B cell (primary cell): ENCODE results near the gene SLC24A1. TPM values are rescaled to one million over a fixed set of nuclear protein-coding genes. Genes with fewer than 3 reads are reported as not detected.
"Not testable (repeated sequence)": the region's sequence is repeated elsewhere in the genome, so short reads cannot be mapped to it uniquely, and the experiment has no call there.

Experiments used
- ATAC-seq: fragments of 200-7000 bp; cut with Tn5 transposase; one replicate; pipeline ENCODE4 v1.10.0; 2021; ENCODE audit warnings: low read depth, mild to moderate bottlenecking, moderate number of reproducible peaks, moderate library complexity
- CTCF ChIA-PET: fragments of 350-600 bp; sonication (Branson Sonifier 250); formaldehyde crosslinking; loops from one replicate; lab custom pipeline; 2021; ENCODE audit warnings: antibody characterized with exemption, inconsistent platforms; lab: Charles Lee
- POLR2A ChIA-PET: fragments of 350-600 bp; sonication (Branson Sonifier 250); formaldehyde crosslinking; loops from one replicate; lab custom pipeline; 2021; ENCODE audit warnings: antibody characterized with exemption; lab: Charles Lee
- DNase-seq: peaks from one replicate; pipeline ENCODE4 v3.0.0; 2013
- H2AFZ ChIP-seq: 2 replicates; pipeline ENCODE4 v1.6.1; 2012; ENCODE audit warnings: mild to moderate bottlenecking, low read depth, low read length; ENCODE audit not compliant: insufficient read depth, poor library complexity, severe bottlenecking
- H3K27ac ChIP-seq, 2 donors: 1 replicate in 1 of 2; 2 replicates in 1 of 2; pipeline ENCODE4 v1.5.1; 2012 to 2013; ENCODE audit warnings: low read length in 2 of 2, mild to moderate bottlenecking in 2 of 2, moderate library complexity in 1 of 2
- H3K27me3 ChIP-seq, 4 experiments: fragments of 200-600 bp in 1 of 4; sonication (generic) in 1 of 4; replicated peaks in 1 of 4; 1 replicate in 2 of 4; 2 replicates in 2 of 4; pipeline versions ENCODE4 v1.6.1 to v1.7.0; 2013 to 2016; ENCODE audit warnings: low read length in 3 of 4, mild to moderate bottlenecking in 2 of 4, mixed read lengths in 1 of 4, moderate library complexity in 1 of 4; ENCODE audit not compliant: insufficient read depth in 4 of 4, control insufficient read depth in 3 of 4; ENCODE audit errors: control extremely low read depth in 1 of 4
- H3K36me3 ChIP-seq, 2 experiments: replicated peaks in 1 of 2; 1 replicate in 1 of 2; 2 replicates in 1 of 2; pipeline versions ENCODE4 v1.6.1 to v1.7.1; 2013; ENCODE audit warnings: low read length in 1 of 2; ENCODE audit not compliant: insufficient read depth in 2 of 2, control insufficient read depth in 1 of 2; ENCODE audit errors: control extremely low read depth in 1 of 2, extremely low read depth in 1 of 2
- H3K4me1 ChIP-seq, 2 donors: fragments of 200-600 bp in 1 of 2; sonication (generic) in 1 of 2; 1 replicate in 1 of 2; 2 replicates in 1 of 2; pipeline versions ENCODE4 v1.5.1 to v1.6.1; 2013 to 2017; ENCODE audit warnings: low read length in 2 of 2; ENCODE audit not compliant: control insufficient read depth in 2 of 2, insufficient read depth in 2 of 2
- H3K4me2 ChIP-seq: replicated peaks from 2 replicates; pipeline ENCODE3; 2012; ENCODE audit warnings: mild to moderate bottlenecking, low read depth, low read length; ENCODE audit not compliant: poor library complexity, severe bottlenecking
- H3K4me3 ChIP-seq, 5 experiments: fragments of 200-600 bp in 1 of 5; sonication (generic) in 1 of 5; 1 replicate in 3 of 5; 2 replicates in 2 of 5; pipeline versions ENCODE4 v1.5.1 to v1.7.0; 2011 to 2016; ENCODE audit warnings: low read length in 4 of 5, mild to moderate bottlenecking in 4 of 5, low read depth in 2 of 5, control low read depth in 1 of 5, moderate library complexity in 1 of 5; ENCODE audit not compliant: insufficient read depth in 1 of 5; ENCODE audit errors: control extremely low read depth in 1 of 5, extremely low read depth in 1 of 5
- H3K79me2 ChIP-seq: fragments of 200-600 bp; sonication (generic); one replicate; pipeline ENCODE4 v1.6.0; 2016; ENCODE audit warnings: low read length; ENCODE audit not compliant: control insufficient read depth, insufficient read depth
- H3K9ac ChIP-seq: fragments of 200-600 bp; sonication (generic); 2 replicates; pipeline ENCODE4 v1.6.1; 2017; ENCODE audit warnings: mild to moderate bottlenecking, low read length, moderate library complexity
- H3K9me3 ChIP-seq, 3 donors: one replicate each; pipeline versions ENCODE4 v1.6.1 to v1.7.1; 2013; ENCODE audit warnings: low read length in 2 of 3; ENCODE audit not compliant: control insufficient read depth in 2 of 3, insufficient read depth in 1 of 3; ENCODE audit errors: control extremely low read depth in 1 of 3
- H4K20me1 ChIP-seq: 2 replicates; pipeline ENCODE4 v1.6.0; 2012; ENCODE audit warnings: mild to moderate bottlenecking, low read length; ENCODE audit not compliant: insufficient read depth, control insufficient read depth, poor library complexity, severe bottlenecking
- H3K27ac Mint-ChIP-seq: one replicate; pipeline ENCODE4 v1.8.0; 2021; ENCODE audit warnings: mixed read lengths
- H3K27me3 Mint-ChIP-seq: one replicate; pipeline ENCODE4 v1.8.0; 2021; ENCODE audit warnings: mixed read lengths
- H3K4me1 Mint-ChIP-seq: one replicate; pipeline ENCODE4 v1.8.0; 2021; ENCODE audit warnings: mixed read lengths
- H3K4me3 Mint-ChIP-seq: one replicate; pipeline ENCODE4 v1.8.0; 2021; ENCODE audit warnings: mixed read lengths
- H3K9me3 Mint-ChIP-seq: one replicate; pipeline ENCODE4 v1.8.0; 2022; ENCODE audit warnings: mixed read lengths; ENCODE audit not compliant: insufficient read depth
- EZH2 ChIP-seq: IDR thresholded peaks from 2 replicates; pipeline ENCODE4 v1.6.1; 2012; ENCODE audit warnings: borderline replicate concordance, low read depth, mild to moderate bottlenecking, moderate library complexity, low read length; ENCODE audit not compliant: insufficient read depth, poor library complexity, severe bottlenecking
- WGBS: methylation state at CpG from one replicate; pipeline ENCODE4 v1.1.5; 2013; ENCODE audit warnings: missing lambda C conversion rate; ENCODE audit not compliant: insufficient coverage; 5-methylcytosine and 5-hydroxymethylcytosine counted together
- intact Hi-C: fragments of 100-400 bp; cut with micrococcal nuclease; formaldehyde crosslinking; loops from one replicate; pipeline ENCODE4 v1.10.0; 2022
- polyA plus RNA-seq: library from polyadenylated mRNA; depleted of rRNA; stranded (reverse); fragments of >200 nt; gene quantifications from 2 replicates; pipeline ENCODE4 v1.2.3, GENCODE V29; 2012
- total RNA-seq, 2 donors: library from RNA; stranded (reverse); fragments of 120-200 nt in 1 of 2; gene quantifications; 1 replicate in 1 of 2; 2 replicates in 1 of 2; pipeline versions ENCODE4 v1.2.3 to v1.2.4, GENCODE V29; 2013 to 2022
- TF ChIP-seq, protein P1 (sequence below): fragments of 200-600 bp; IDR thresholded peaks from one replicate; pipeline ENCODE4 v1.8.0; 2022; ENCODE audit warnings: antibody characterized with exemption, mild to moderate bottlenecking

The SLC24A1 gene
- total and polyA plus RNA-seq, 2 donors (not counting 1 experiment from before 2014, with no cell fraction given), result 1.7 to 6.7 TPM

DNA sequence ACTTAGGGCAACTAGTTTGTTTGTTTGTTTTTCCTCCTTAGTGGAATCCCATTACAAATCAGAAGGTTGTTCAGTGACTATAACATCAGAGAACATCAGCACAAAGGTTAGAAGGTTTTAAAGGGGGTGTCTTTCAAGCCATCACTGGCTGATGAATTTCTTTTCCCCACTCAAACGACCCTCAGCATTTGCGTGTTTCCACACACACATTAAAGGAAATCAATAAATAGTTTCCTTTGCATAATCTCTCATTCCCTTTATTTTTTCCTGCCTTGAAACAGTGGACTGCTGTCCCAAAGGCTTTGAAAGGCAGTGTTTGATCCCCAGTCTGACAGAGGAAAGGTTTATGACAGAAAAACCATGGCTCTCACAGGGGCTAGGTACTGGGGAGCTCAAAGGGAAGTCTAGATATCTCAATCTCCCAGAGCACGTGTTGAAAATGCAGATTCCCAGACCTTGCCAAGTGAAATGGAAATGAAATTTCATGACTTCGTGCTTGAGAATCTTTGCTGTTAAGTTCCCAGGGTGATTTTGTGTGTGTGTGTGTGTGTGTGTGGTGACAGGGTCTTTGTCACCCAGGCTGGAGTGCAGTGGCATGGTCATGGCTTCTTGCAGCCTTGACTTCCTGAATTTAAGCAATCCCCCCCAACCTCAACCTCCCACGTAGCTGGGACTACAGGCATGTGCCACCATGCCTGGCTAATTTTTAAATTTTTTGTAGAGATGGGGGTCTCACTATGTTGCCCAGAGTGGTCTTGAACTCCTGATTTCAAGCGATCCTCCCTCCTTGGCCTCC is 8.6 kb upstream of the SLC24A1 start:
- no peaks in the 10 kb centered on the region for H4K20me1 ChIP-seq
- ChIA-PET POLR2A (no interaction called here), CTCF (interaction anchor here (1.4 kb wide), 1 partner anchor 25 kb away, joined by 3 read pairs; no protein-coding TSS in a partner anchor)
- intact Hi-C loops, result no loop called here
- peaks cover 35% of the 10 kb centered on the region for H3K4me1 Mint-ChIP-seq
- no peaks in the 10 kb centered on the region for H3K9me3 Mint-ChIP-seq
- no peak overlapping the region for H3K4me2 ChIP-seq
- no peaks in the 10 kb centered on the region for H3K9me3 ChIP-seq
- no peaks in the 10 kb centered on the region for H3K27me3 ChIP-seq
- H3K27ac ChIP-seq, result no peak overlapping the region
- WGBS, result 83% methylated on average over 2 of the region's 6 CpGs
- no peaks in the 10 kb centered on the region for H3K36me3 ChIP-seq
- TF ChIP-seq, protein P1, sequence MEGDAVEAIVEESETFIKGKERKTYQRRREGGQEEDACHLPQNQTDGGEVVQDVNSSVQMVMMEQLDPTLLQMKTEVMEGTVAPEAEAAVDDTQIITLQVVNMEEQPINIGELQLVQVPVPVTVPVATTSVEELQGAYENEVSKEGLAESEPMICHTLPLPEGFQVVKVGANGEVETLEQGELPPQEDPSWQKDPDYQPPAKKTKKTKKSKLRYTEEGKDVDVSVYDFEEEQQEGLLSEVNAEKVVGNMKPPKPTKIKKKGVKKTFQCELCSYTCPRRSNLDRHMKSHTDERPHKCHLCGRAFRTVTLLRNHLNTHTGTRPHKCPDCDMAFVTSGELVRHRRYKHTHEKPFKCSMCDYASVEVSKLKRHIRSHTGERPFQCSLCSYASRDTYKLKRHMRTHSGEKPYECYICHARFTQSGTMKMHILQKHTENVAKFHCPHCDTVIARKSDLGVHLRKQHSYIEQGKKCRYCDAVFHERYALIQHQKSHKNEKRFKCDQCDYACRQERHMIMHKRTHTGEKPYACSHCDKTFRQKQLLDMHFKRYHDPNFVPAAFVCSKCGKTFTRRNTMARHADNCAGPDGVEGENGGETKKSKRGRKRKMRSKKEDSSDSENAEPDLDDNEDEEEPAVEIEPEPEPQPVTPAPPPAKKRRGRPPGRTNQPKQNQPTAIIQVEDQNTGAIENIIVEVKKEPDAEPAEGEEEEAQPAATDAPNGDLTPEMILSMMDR, result no peak
- TF ChIP-seq EZH2, result no peak
- no peak overlapping the region for H3K27ac Mint-ChIP-seq
- H3K4me3 ChIP-seq, result no peak overlapping the region
- H2AFZ ChIP-seq, result no peak overlapping the region
- ATAC-seq (no peak), DNase-seq (no peak)
- peaks cover 17 to 21% of the 10 kb centered on the region in 2 donors for H3K4me1 ChIP-seq
- H3K4me3 Mint-ChIP-seq, result no peak overlapping the region
- H3K27me3 Mint-ChIP-seq, result no peaks in the 10 kb centered on the region
- peaks cover 8% of the 10 kb centered on the region for H3K79me2 ChIP-seq
- no peak overlapping the region for H3K9ac ChIP-seq

DNA sequence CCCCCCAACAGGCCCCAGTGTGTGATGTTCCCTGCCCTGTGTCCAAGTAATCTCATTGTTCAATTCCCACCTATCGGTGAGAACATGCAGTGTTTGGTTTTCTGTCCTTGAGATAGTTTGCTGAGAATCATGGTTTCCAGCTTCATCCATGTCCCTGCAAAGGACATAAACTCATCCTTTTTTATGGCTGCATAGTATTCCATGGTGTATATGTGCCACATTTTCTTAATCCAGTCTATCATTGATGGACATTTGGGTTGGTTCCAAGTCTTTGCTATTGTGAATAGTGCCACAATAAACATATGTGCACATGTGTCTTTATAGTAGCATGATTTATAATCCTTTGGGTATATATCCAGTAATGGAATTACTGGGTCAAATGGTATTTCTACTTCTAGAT is 5.9 kb upstream of the SLC24A1 start:
- H3K27ac ChIP-seq, H3K9me3 ChIP-seq, H3K9ac ChIP-seq, ATAC-seq, H3K27ac Mint-ChIP-seq, H3K27me3 Mint-ChIP-seq, H4K20me1 ChIP-seq, H3K9me3 Mint-ChIP-seq, intact Hi-C loops, H3K27me3 ChIP-seq, H2AFZ ChIP-seq, H3K4me3 Mint-ChIP-seq, H3K36me3 ChIP-seq, H3K4me3 ChIP-seq, H3K4me2 ChIP-seq, DNase-seq, H3K79me2 ChIP-seq, CTCF ChIA-PET, POLR2A ChIA-PET: not testable (repeated sequence)
- H3K4me1 Mint-ChIP-seq, result peaks cover 17% of the 10 kb centered on the region
- peaks cover 13 to 14% of the 10 kb centered on the region in 2 donors for H3K4me1 ChIP-seq
- WGBS, result no CpG with 5 or more reads among the region's 1 CpG
